CD4-positive, alpha-beta T cell treated with Interleukin-17A for 4 hours (primary cell): ENCODE measurements around the gene FZR1.

Source experiments
- DNase-seq: peaks from one replicate; pipeline ENCODE4 v3.0.0-alpha.2; 2020; ENCODE audit warnings: mixed read lengths

FZR1 gene

DNA sequence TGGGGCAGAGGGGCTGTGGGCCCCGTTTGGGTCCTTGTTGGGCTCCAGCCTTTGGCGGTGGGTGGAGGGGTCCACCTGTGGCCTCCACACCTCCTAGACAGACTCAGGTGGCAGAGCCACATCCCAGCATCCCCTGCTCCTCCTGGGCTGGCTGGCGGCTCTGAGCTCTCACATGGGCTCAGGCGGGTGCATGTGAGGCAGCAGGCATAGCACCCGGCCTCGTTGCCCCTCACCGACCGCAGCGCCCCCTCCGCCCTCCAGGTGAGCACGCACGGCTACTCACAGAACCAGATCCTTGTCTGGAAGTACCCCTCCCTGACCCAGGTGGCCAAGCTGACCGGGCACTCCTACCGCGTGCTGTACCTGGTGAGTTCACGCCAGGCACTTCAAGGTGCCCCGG, 26.9 kb downstream of the FZR1 start:
- DNase-seq, result no peak

DNA sequence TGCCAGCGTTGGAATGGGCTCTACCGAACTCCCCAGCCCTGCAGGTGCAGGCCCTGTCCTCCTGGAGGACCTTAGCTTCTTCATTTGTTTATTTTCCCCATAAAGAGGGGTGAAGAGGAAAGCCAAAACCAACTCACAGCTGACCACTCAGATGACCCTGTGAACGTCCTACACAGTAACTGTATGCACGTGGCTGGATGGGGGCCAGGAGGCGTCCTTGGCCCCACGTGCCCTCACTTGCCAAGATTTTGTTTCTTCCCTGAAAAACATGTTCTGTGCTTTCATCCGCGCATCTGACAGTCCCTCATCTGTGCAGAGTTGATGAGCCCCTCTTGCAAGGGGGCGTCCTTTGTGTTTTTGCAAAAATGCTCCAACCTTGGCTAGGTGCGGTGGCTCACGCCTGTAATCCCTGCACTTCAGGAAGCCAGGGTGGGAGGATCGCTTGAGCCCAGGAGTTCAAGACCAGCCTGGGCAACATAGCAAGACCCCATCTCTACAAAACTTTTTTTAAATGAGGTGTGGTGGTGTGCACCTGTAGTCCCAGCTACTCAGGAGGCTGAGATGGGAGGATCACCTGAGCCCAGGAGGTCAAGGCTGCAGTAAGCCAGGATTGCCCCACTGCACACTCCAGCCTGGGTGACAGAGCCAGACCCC, 27.6 kb downstream of the FZR1 start:
- no peak for DNase-seq

DNA sequence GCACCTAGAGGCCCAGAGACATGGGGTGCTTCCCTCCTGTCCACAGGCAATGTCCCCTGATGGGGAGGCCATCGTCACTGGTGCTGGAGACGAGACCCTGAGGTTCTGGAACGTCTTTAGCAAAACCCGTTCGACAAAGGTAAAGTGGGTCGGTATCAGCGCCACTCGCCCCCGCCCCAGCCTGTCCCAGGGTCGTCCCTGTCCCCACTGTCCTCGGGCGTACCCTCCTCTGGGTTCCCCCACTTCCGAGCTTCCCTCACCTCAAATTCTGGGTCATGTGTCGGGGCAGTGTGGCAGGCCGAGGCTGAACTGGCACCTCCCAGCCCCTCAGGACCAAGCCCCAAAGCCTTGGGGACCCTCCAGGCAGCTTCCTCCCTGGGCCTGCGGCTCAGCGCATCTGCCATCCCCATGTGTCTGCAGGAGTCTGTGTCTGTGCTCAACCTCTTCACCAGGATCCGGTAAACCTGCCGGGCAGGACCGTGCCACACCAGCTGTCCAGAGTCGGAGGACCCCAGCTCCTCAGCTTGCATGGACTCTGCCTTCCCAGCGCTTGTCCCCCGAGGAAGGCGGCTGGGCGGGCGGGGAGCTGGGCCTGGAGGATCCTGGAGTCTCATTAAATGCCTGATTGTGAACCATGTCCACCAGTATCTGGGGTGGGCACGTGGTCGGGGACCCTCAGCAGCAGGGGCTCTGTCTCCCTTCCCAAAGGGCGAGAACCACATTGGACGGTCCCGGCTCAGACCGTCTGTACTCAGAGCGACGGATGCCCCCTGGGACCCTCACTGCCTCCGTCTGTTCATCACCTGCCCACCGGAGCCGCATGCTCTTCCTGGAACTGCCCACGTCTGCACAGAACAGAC, 28.5 kb downstream of the FZR1 start:
- no peak for DNase-seq

DNA sequence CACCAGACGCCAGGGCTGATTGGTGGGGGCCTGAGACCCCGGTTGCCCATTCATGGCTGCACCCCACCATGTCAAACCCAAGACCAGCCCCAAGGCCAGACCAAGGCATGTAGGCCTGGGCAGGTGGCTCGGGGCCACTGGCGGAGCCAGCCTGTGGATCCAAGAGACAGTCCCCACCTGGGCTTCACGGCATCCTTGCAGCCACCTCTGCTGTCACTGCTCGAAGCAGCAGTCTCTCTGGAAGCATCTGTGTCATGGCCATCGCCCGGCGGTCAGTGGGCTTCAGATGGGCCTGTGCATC, 29.1 kb downstream of the FZR1 start:
- no peak for DNase-seq

DNA sequence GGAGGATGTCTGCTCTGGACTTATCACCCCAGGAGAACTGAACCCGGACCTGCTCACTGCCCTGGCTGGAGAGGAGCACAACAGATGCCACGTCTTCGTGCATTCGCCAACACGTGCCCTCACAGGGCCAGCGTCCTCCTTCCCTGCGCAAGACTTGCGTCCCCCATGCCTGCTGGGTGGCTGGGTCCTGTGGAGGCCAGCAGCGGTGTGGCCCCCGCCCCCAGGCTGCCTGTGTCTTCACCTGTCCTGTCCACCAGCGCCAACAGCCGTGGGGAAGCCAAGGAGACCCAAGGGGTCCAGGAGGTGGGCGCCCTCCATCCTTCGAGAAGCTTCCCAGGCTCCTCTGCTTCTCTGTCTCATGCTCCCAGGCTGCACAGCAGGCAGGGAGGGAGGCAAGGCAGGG, 29.5 kb downstream of the FZR1 start:
- DNase-seq, result no peak

DNA sequence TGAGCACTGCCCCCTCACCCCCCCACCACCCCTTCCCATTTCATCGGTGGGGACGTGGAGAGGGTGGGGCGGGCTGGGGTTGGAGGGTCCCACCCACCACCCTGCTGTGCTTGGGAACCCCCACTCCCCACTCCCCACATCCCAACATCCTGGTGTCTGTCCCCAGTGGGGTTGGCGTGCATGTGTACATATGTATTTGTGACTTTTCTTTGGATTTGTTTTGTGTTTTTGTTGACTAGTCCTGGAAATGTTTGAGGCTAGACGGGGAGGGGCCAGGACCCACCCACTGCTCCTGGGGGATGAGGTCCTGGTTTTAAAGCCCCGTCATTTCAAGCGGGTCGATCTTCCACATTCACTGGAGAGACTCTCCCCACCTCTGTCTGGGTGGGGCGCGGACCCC, 29.9 kb downstream of the FZR1 start:
- DNase-seq, result no peak

DNA sequence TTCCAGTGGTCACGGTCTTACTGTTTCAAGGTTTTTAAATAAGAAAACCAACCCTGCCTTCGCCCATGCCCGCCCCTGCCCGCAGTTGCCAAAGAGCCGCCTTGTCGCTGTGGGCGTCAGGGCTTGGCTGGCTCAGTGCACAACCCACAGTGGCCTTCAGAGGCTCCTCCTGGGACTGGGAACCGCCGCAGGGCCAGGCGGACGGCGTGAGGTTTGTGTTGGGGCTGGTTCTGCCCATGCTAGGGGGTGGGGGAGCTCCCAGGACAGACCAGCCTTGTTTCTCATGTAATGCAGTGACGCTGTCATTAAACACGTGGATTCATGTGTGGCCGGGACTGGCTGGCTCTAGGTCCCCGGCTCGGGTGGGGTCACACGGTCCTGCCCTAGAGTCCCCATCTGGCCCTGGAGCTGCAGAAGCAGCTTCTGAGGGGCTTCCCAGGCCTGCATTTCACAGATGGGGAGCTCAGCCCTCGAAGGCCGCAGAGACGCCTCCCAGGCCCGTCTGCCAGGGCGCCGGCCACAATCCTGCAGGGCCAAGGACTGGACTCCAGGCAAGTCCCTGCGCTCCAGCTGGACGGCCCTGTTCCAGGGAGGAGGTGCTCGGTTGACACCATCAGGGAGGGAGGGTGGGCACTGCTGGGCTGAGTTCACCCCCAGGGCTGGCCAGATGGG, 30.5 kb downstream of the FZR1 start:
- no peak for DNase-seq

DNA sequence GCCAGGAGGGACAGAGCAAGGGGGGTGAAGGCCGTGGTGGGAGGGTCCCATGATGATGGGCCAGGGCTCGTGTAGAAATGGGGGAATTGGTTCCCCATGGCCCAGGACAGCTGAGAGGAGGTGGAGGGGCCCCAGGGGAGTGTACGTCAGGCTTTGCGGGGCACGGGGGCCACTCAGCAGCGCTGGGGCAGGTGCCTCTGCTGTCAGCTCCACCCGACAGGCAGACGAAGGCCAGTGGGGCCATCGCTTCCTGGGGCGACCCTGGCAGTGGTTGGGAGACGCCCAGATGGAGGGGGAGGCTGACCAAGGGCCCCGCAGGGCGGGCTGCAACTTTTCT, 31.0 kb downstream of the FZR1 start:
- no peak for DNase-seq

DNA sequence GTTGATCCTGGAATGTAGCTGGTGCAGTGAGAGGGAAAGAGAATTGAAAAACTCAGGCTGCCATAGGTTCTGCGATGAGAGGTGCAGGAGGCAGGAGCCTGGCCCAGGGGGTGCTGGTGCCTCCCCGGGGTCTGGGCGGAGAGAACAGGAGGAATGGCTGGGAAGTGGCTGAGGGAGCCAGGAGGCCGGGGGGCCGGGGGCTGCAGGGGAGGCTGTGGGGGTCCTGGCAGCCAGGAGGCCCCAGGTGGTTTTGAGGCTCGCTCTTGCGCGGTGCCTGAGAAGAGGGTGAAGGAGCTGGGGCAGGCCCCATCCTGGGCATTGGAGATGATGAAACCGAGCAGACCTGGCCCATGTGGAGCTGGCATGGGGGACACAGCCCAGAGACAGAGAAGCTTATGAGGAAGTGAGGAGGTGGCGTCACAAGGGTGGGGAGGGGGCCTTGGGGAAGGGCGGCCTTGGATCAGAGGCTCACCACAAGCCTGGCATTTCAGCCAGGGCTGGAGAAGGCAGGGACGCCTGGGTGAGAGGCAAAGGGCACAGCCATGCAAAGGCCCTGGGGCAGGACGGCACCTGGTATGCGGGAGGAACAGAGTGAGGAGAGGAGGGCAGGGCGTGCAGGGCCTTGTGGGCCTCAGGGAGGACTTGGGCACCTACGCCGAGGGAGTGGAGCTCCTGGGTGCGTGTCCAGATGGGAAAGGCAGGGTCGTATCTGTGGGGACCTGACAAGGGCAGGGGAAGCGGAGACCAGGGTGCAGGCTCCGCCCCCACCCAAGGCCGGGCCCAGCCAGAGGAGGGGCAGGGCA, 31.5 kb downstream of the FZR1 start:
- DNase-seq, result no peak

DNA sequence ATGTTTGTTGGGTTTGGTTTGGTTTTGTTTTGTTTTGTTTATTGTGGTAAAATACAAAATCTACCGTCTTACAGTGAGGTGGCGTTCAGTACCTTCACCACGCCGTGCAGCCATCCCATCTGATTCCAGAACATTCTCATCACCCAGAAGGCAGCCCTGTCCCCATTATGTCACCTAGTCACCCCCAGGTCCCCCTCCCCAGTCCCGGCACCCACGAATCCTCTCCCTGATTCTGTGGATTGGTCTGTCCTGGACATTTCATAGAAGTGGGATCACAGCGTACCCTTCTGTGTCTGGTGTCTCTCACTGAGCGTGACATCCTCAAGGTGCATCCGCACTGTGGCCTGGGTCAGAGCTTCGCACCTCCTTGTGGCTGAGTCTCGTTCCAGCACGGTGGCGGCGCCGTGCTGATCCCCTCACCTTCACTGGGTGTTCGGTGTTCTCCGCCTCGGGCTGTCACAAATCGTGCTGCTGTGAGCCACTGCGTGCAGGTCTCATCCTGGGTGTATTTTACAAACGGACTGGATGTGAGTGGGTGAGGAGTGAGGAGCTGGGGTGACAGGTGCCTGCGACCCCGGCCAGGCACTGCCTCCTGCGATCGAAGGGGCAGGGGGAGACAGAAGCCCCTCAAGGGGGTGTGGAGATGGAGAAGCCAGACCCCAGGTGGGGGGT, 32.3 kb downstream of the FZR1 start:
- DNase-seq, result no peak

DNA sequence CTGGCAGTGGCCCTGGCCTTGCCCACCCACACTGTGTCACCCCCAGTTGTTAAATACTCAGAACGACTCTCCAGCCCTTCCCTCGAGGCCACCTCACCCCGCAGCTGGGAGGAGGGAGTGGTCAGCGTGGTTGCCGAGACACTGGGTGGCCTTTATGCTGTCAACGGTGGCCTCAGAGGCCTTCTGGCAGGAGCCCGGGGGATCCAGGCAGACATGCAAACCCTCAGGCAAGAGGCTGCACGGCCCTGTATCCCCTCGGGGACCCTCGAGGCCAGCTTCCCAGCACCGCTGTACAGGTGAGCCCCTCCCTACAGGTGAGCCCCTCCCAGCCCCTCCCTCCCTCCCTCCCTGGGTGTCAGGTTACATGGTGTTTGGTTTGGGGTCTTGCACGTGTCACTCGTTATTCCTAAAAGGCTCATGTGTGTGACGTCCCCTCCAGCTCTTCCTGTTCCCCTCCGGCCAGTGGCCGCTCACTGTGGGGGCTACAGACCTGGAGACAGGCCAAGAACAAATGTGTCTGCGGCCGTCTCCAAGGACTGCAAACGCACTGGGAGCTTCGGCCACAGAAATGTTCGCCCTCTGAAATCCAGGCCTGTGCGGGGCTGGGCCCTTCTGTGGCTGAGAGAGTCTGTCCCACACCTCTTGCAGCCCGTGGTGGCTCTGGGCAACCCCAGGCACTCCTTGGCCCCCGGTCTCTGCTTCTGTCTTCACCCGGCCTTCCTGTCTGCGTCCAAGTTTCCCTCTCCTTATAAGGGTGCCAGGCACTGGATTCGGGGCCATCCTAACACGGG, 33.0 kb downstream of the FZR1 start, which contains the start of gene TEKTIP1:
Gene TEKTIP1 (plus strand): TSS at position 210 of the 791 bp plus-strand sequence. CDS start 4 bp downstream, at position 214.
- DNase-seq, result no peak

DNA sequence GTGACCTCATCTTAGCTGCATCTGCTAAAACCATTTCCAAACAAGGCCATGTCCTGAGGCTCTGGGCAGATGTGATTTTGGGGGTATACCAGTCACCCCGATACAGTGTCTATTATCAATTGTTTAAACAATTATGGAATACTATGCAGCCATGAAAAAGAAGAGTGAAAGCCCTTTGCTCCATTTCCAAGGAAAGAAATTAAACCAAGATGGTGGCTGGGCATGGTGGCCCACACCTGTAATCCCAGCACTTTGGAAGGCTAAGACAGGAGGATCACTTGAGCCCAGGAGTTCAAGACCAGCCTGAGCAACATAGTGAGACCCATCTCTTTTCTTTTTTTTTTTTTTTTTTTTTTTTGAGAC, 33.6 kb downstream of the FZR1 start:
- no peak for DNase-seq

DNA sequence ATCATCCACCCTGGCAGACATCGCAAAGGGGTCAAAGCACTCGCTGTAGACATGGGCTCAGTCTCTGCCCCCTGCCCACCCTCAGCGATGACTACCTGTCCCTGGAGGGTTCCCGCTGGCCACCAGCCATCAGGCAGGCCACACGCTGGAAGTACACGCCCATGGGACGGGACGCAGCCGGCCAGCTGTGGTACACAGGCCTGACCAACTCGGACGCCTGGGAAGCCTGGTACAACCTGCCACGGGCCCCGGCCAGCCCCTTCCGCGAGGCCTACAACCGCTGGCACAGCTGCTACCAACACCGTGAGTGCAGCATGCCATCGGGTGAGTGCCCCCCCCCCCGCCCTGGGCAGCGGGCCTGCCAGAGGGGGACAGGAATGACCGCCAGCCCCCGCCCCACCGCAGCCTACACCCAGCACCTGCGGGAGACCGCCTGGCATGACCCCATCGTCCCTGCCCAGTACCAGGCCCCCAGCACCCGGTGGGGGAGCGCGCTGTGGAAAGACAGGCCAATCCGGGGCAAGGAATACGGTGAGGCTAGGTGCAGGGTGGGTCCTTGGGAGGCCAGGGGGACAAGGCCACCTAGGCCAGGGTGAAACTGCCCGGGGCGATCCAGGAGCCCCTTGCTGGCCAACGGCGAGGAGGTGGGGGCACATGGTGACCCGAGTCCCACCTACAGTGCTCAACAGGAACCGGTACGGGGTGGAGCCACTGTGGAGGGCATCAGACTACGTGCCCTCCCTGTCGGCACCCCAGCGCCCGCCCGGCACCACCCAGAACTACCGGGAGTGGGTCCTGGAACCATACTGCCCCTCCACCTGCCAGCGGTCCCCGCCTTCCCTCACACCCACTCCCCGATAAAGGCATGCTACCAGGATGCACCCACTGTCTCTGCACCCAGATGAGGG, 37.3 kb downstream of the FZR1 start:
- no peak for DNase-seq

DNA sequence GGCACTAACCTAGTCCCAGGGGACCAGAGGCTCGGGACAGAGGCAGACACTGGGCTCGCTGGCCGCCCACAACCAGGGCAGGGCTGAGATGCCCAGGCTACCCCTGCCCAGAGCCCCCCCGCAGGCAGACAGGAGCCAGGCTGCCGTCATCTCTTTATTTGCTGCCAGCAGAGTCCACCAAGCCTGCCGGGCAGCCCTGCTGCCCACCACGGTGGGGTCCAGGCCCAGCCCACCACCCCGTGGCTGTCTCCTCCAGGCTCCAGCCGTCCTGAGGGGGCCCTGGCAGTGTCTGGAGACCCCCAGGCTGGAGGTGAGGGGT, 37.9 kb downstream of the FZR1 start:
- no peak for DNase-seq

DNA sequence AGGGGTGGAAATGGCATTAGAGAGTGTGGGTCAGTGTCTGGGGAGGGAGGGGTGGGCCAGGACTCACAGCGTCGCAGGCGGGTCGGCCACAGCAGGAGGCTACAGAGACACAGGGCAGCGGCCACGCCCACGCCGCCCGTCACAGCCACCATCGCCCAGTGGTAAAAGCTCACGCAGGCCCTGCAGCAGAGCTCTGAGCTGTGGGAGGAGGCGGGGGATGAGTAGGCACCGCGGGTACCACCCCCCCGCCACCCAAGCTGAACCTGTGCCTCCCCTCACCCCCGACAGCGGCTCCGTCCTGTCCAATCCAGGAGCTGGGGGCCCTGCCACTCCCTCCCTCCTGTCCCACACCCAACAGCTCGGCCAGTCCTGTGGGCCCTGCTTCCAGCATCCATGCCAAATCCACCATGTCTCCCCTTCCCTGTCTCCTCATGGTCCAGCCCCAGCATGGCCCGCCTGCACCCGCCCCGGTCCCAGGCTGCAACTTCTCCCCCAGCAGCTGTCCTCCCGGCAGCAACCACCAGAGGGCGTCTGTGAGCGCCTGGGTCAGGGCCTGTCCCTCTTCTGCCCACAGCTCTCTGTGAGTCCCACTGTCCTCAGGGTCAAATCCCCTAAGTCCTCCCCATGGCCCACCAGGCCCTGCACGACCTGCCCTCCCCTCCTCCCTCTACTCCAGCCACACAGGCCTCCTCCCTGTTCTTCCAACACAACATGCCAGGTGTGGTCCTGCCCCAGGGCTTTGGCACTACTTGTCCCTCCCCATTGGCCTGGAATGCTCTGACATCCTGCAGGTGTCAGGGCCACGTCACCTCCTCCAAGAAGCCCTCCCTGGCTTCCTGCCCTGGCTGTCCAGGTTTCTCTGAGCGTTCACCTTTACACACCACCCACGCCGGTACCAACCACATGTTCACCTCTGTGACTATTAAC, 38.9 kb downstream of the FZR1 start:
- peak; percentile 84 for DNase-seq

DNA sequence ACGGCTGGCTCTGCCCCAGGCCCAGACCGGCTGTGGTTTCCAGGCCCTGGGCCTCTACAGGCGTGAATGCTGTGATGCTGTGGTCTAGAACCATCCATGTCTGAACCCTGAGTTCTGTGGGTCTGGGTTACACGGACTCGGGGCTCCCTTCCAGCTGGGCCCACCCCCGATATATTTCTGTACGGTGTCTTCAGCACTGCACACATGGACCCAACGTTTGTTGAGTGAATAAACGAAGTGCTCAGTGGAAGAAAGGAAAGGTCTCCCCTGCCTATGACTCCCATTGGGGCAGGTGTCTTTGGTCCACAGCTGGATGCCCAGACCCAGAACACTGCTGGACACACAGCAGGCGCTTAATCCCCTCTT, 39.5 kb downstream of the FZR1 start:
- DNase-seq, result no peak

DNA sequence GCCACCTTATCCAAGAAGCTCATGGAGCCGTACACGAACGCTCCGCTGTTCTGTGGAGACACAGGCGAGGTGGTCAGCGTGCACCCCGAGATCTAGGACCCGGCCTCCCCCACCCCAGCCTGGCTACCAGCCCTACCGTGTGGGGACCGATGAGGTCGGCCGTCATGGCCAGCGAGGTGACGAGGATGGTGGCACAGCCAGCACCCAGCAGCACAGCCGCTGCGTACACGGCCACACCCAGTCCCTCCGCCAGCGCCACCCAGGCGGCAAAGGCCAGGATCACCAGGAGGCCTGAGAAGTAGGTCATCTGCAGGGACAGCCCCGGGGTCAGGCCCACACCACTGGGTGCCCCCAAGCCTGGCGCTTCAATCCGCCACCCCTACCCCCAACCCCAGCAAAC, 40.0 kb downstream of the FZR1 start:
- DNase-seq, result no peak

DNA sequence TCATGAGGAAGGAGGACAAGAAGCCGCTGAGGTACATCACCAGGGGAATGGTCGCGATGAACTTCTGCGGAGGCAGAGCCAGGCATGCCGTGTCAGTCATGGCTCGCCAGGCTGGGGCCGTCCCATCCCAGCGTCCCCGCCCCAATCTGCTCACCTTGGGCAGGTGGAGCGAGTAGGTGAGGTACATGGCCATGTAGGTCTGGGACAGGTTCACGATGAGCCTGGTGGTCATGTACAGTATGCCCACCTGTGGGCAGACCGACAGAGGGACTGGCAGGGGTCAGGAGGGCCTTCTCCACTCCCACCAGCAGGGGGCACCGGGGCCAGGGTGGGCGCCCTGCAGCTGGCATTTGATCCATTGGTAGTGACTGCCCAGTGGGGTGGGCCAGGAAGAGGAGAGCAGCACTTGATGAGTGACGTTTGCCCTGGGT, 41.2 kb downstream of the FZR1 start:
- peak; percentile 53 for DNase-seq

DNA sequence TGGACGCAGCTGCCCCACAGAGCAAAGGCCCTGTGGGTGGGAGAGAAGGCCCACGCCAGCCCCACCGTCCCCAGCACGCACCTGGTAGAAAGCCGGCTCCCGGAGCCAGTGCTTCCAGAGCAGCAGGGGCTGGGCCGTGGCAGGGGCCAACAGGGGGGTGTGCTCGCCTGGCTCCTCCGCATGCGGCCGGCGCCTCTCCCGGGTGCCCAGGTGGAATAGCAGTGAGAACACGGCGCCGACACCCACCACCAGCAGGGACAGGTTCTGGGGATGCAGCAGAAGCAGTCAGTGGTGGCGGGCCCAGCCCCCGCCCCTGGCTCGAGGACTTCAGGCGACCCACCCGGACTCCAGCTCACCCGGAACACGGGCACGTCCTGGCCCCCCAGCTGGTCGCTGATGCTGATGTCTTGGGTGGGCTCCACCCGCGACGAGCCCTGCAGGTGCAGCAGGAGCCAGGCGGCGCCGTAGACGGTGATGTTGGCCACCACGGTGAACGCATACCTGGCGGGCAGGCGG, 41.7 kb downstream of the FZR1 start:
- DNase-seq, result no peak

DNA sequence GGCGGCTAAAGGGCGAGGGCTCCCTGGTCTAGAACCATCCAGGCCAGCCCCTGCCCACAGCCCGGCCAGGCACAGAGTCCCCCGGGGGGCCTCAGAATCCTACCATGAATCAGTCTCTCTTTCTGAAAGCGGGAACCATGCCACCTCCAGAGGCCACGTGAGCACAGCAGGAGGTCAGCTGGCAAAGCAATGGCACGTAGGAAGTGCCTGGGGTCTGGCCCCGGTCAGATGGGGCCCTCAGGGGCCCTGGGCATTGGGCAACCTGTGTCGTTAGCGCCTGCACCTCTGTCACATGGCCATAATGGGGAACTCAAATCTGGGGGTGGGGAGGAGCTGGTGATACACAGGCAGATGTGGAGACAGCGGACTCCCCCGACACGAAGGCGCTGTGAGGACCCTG, 42.5 kb downstream of the FZR1 start:
- no peak for DNase-seq
